ENCODE data around the gene CDK14.

- TF ChIP-seq CTCF (IDR thresholded peaks at IDR 0.05) (no peak), POLR2A (IDR thresholded peaks at IDR 0.05) (no peak)
Measured at GRCh38 chr7:90958647-90959046, 362.5 kb downstream of the CDK14 start.

All from esophagus squamous epithelium (tissue), 4 donors.